HG03280 (cell line): Measurements from ENCODE around the gene BET1L.

ENCODE experiments used
- ATAC-seq: cut with Tn5 transposase; IDR thresholded peaks from one replicate; pipeline ENCODE4 v1.9.1; 2021; ENCODE audit warnings: mild to moderate bottlenecking, moderate library complexity; ENCODE audit not compliant: unreplicated experiment

BET1L gene

DNA sequence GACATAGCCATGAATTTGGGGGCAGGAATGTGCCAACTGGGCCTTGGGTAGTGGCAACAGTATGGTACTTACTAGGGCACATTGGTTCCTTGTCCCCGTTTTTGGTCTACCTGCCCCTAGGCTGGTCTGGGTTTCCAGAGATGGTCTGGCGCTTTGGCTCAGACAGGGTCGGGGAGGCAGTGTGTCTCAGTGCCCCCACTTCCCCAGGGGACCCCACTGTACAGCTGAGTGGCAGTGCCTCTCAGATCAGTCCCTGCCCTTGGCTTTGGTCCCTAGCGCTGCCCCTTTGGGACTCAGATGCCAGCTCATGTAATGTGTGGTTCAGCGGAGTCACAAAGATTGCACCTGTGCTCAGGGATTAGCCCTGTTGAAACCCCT is 3.6 kb upstream of the BET1L start:
- ATAC-seq, result no peak

DNA sequence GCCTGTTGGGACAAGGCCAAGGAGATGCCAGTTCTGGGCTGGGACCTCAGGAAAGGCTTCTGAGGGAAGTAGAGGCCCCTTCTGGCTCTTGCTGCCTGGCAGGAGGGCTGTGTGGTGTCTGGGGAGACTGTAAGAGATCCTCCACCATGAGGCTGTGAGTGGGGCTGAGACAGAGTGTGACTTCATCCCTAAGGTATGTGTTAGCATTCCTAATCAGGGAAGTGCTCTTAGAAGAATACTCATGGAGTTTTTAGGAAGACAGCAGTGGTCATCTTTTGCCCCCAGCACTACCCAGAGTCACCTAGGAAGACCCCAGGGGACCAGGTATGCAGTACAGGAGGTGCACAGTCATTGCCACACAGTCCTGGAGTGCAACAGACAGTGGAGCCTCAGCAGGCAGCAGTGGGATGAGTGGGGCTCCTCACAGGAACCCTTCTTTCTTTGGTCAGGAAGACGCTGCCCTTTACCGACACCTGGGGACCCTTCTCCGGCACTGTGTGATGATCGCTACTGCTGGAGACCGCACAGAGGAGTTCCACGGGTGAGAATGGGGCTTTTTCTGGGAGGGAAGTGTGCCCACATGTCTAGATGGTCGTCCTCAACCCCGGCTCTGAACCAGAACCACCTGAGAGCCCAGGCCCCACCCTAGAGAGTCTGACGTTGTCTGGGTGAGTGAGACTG is 3.1 kb upstream of the BET1L start:
- no peak for ATAC-seq

DNA sequence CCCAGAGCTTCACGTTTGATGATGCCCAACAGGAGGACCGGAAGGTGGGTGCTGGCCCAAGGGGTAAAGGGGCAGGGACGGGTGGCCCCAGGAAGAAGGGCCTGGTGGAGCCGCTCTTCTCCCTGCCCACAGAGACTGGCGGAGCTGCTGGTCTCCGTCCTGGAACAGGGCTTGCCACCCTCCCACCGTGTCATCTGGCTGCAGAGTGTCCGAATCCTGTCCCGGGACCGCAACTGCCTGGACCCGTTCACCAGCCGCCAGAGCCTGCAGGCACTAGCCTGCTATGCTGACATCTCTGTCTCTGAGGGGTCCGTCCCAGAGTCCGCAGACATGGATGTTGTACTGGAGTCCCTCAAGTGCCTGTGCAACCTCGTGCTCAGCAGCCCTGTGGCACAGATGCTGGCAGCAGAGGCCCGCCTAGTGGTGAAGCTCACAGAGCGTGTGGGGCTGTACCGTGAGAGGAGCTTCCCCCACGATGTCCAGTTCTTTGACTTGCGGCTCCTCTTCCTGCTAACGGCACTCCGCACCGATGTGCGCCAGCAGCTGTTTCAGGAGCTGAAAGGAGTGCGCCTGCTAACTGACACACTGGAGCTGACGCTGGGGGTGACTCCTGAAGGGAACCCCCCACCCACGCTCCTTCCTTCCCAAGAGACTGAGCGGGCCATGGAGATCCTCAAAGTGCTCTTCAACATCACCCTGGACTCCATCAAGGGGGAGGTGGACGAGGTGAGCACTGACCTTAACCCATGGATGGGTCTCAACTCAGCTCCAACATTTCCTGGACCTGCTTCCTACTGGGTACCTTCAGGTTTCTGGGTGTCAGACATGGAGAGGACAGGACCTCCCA is 2.3 kb upstream of the BET1L start:
- no peak for ATAC-seq

- no peak for ATAC-seq
Measured at GRCh38 chr11:208917-209260, 1.7 kb upstream of the BET1L start.

GRCh38 chr11:208181-208916 is 1.1 kb upstream of the BET1L start:
- ATAC-seq, result peak; percentile 41

DNA sequence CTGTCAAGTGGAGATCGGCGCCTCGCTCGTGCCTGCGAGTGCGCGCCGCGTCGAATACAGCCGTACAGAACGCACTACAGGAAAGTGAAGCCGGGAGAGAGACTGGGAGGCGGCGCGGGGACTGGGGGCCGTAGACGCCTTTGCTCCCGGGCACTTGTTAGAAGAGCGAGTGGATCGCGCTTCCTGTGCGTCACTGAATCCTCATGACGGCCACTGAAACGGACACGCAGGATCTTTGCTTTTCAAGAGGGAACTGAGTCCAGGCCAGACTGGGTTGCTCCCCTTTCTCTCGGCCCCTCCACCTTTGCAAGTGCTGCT is 623 bp upstream of the BET1L start:
- no peak for ATAC-seq

DNA sequence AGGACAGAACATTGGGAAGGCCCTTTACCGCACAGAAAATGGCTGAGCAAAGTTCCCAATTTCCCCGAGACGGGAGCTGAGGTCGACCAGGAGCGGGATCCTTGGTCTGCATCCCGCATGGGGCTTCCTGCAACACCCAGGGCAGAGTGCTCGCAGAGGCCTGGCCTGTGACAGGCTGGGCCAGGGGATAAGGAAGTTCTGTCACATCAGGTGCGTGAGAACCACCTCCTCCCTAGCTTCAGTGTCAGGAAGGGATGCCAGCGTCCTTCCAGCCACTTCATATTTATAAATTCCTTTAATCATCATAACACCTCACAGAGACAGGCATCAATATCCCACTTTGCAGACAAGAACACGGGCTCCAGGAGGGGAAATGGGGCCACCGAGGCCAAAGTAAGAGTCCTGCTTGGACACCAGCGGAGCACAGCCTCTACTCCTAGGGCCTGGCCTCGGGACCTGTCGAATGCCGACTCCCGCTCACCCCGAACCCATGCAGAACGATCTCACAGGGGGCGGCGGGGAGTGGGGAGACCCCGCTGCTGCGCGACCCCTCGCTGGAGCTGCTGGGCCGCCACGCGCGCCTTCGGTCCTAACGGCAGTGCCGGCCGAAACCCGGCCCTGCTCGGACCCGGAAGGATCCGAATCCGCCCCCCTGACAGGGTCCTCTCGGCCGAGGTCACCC is 532 bp downstream of the BET1L start:
- no peak for ATAC-seq

GRCh38 chr11:206002-206384 is 1.2 kb downstream of the BET1L start:
- ATAC-seq, result no peak

- no peak for ATAC-seq
Measured at GRCh38 chr11:205221-206001, 1.8 kb downstream of the BET1L start.

GRCh38 chr11:204587-205109 is 2.6 kb downstream of the BET1L start:
- no peak for ATAC-seq

DNA sequence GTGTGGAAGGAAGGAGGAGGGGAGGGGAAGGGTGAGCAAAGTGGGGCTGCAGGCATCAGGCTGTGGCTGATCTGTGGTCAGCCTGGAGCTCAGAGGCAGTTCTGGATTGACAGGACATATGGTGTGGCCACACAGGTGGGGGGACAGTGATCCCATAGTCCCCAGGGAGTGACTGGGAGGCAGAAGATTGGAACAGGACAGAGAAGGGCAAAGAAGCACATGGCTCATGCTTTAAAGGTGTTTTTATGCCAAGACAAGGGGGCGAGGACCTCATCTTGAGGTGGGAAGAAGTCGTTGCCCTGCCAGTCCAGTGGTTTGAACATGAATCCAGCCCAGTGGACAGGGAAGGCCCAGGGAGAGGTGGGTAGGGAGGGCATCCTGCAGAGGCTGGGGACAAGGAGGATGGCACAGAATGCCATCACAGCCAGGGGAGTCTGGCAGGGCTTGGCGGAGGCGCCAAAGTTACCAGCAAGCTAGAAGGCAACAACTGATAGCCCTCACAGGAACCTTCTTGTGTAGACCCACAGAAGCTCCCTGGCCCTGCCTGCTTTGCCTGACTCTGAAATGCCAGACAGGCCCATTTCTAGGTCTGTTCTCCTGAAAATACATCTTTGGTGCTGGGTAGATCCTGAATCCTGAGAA is 3.1 kb downstream of the BET1L start:
- no peak for ATAC-seq

GRCh38 chr11:203056-203944 is 3.9 kb downstream of the BET1L start:
- ATAC-seq, result no peak

DNA sequence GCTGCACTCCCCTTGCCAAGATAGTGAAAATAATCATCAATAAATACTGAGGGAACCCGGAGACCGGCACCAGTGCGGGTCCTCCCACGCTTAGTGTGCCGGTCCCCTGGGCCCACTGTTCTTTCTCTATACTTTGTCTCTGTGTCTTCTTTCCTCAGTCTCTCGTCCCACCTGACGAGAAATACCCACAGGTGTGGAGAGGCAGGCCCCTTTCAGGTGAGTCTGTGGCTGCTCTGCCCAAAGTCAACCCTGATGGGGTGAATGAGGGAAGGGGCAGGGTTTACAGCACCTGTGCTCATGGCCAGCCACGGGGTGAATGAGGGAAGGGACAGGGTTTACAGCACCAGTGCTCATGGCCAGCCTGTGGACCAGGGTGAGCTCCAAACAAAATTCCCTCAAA is 4.7 kb downstream of the BET1L start:
- no peak for ATAC-seq

- ATAC-seq, result no peak
Measured at GRCh38 chr11:201966-202365, 5.2 kb downstream of the BET1L start.

GRCh38 chr11:200224-201003 is 6.8 kb downstream of the BET1L start:
- ATAC-seq, result no peak

DNA sequence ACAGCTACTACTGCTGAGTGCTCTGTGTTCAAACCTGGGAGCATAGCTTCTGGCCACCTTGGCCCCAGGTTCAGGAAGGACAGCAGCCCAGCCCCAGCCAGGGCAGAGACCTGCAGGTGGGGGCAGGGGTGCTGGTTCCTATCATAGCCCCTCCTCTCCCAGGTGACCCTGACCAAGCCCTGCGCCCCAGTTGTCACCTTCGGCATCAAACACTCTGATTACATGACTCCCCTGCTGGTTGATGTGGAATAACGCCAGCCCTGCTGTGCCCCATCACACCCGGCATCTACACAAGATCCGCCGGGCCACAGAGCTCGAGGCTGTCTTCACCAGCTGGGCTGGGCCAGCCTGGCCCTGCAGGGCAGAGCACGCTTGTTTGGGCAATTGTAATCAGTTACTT is 7.4 kb downstream of the BET1L start:
- no peak for ATAC-seq

- ATAC-seq, result no peak
Measured at GRCh38 chr11:199004-199581, 8.1 kb downstream of the BET1L start.

DNA sequence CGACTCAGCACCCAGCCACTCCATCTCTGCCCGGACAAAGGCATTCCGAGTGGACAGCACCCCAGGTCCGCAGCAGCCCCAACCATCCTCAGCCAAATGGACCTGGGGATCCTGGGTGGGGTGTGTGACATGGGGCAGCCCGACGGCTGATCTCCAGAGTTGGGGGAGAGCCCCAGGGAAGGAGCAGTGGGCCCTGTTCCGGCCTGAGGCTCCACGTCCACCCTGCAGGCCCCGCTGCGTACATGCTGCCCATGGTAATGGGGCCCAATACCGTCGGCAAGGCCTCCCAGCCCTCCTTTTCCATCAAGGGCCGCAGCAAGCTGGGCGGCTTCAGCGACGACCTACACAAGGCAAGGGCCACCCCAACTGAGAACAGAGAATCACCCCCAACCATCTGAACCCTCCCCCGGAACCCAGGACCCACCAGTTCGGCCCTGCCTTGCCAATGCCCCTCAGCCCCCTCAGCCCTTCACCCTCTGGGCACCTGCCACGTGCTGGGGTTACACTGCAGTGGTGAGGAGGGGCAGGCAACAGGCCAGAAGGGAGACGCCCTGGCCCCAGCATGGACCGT is 8.9 kb downstream of the BET1L start:
- ATAC-seq, result no peak
